ENCODE measurements around the gene SPIN4. TPM values are rescaled to one million over a fixed set of nuclear protein-coding genes. Genes with fewer than 3 reads are reported as not detected.
A peak's percentile ranks its signal among the peaks of the same experiment; 100 is the strongest.

The SPIN4 gene
- total and polyA plus RNA-seq, 10 of the 15 experiments (the other 5 are each of a cell fraction or from before 2014, with no cell fraction given), result 3.3 to 17.0 (median 7.7) TPM

DNA sequence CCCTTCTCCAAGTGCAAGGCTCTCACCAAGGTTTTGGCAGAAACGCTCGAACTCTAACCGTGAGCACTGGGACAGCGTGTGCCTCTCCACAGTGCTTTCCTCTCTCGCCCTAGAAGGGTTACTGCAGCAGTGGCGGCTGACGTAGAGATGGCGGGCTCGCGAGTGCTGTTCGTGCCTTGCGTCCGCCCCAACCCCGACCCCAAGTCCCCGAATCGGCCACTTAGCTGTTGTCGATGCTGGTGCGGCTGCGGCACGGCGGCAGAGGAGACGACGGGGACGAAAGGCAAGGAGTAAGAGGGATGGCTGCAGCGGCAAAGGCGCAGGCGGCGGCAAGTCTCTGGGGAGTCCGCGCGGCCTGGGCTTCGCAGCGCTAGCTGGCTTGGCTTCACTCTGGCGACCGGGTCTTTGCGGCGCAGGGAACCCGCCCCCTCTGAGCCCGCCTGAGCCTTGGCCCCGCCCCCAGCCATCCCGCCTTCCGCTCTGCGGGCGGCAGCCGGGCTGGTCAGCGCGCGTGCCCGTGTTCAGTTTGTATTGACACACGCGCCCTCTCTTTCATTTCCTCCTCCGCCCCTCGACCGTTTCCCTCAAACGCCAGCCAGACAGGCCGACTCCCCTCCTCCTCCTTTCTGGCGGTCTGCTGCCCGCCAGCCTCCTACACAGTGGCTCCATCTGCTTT, at the start of gene SPIN4 (continued):
- TF ChIP-seq, protein P1, sequence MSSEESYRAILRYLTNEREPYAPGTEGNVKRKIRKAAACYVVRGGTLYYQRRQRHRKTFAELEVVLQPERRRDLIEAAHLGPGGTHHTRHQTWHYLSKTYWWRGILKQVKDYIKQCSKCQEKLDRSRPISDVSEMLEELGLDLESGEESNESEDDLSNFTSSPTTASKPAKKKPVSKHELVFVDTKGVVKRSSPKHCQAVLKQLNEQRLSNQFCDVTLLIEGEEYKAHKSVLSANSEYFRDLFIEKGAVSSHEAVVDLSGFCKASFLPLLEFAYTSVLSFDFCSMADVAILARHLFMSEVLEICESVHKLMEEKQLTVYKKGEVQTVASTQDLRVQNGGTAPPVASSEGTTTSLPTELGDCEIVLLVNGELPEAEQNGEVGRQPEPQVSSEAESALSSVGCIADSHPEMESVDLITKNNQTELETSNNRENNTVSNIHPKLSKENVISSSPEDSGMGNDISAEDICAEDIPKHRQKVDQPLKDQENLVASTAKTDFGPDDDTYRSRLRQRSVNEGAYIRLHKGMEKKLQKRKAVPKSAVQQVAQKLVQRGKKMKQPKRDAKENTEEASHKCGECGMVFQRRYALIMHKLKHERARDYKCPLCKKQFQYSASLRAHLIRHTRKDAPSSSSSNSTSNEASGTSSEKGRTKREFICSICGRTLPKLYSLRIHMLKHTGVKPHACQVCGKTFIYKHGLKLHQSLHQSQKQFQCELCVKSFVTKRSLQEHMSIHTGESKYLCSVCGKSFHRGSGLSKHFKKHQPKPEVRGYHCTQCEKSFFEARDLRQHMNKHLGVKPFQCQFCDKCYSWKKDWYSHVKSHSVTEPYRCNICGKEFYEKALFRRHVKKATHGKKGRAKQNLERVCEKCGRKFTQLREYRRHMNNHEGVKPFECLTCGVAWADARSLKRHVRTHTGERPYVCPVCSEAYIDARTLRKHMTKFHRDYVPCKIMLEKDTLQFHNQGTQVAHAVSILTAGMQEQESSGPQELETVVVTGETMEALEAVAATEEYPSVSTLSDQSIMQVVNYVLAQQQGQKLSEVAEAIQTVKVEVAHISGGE (CRISPR knock-in tag; IDR thresholded peaks at IDR 0.05), result no peak
- TF ChIP-seq PBX3 (IDR thresholded peaks at IDR 0.05; ENCODE audit: insufficient replicate concordance, low read depth, low read length) (no peak), WRNIP1 (IDR thresholded peaks at IDR 0.05; ENCODE audit: borderline replicate concordance, low read depth, low read length) (no peak), BRCA1 (IDR thresholded peaks at IDR 0.05; ENCODE audit: low read depth, low read length) (no peak), E4F1 (IDR thresholded peaks at IDR 0.05; ENCODE audit: borderline replicate concordance, partially characterized antibody) (no peak), ZBTB33 (IDR thresholded peaks at IDR 0.05) (no peak), PAX5 (IDR thresholded peaks at IDR 0.05; ENCODE audit: borderline replicate concordance, low read depth, low read length) (no peak), FOXK2 (IDR thresholded peaks at IDR 0.05) (no peak), TCF12 (IDR thresholded peaks at IDR 0.05; ENCODE audit: low read depth, low read length) (0 out of 2 replicates have a peak, but pooled peaks have one; percentile 16)
- TF ChIP-seq, protein P2, sequence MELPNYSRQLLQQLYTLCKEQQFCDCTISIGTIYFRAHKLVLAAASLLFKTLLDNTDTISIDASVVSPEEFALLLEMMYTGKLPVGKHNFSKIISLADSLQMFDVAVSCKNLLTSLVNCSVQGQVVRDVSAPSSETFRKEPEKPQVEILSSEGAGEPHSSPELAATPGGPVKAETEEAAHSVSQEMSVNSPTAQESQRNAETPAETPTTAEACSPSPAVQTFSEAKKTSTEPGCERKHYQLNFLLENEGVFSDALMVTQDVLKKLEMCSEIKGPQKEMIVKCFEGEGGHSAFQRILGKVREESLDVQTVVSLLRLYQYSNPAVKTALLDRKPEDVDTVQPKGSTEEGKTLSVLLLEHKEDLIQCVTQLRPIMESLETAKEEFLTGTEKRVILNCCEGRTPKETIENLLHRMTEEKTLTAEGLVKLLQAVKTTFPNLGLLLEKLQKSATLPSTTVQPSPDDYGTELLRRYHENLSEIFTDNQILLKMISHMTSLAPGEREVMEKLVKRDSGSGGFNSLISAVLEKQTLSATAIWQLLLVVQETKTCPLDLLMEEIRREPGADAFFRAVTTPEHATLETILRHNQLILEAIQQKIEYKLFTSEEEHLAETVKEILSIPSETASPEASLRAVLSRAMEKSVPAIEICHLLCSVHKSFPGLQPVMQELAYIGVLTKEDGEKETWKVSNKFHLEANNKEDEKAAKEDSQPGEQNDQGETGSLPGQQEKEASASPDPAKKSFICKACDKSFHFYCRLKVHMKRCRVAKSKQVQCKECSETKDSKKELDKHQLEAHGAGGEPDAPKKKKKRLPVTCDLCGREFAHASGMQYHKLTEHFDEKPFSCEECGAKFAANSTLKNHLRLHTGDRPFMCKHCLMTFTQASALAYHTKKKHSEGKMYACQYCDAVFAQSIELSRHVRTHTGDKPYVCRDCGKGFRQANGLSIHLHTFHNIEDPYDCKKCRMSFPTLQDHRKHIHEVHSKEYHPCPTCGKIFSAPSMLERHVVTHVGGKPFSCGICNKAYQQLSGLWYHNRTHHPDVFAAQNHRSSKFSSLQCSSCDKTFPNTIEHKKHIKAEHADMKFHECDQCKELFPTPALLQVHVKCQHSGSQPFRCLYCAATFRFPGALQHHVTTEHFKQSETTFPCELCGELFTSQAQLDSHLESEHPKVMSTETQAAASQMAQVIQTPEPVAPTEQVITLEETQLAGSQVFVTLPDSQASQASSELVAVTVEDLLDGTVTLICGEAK (IDR thresholded peaks at IDR 0.05; ENCODE audit: borderline replicate concordance), result no peak

Data from GM12878 (cell line).